Epithelial cell of proximal tubule (primary cell): ENCODE measurements around the gene IFRD2. TPM values are rescaled to one million over a fixed set of nuclear protein-coding genes. Genes with fewer than 3 reads are reported as not detected.
"Not testable (repeated sequence)": the region's sequence is repeated elsewhere in the genome, so short reads cannot be mapped to it uniquely, and the experiment has no call there.

ENCODE experiments used
- DNase-seq: peaks from one replicate; pipeline ENCODE4 v3.0.0-alpha.2; 2011; ENCODE audit warnings: low read depth
- H3K4me3 ChIP-seq: 2 replicates; pipeline ENCODE4 v1.5.1; 2011; ENCODE audit warnings: low read depth, mild to moderate bottlenecking, low read length
- total RNA-seq: library from RNA; depleted of rRNA; stranded (reverse); fragments of >200 nt; gene quantifications from 2 replicates; pipeline ENCODE4 v1.2.3, GENCODE V29; 2015
- TF ChIP-seq, protein P1 (sequence below): conservative IDR thresholded peaks from 2 replicates; pipeline ENCODE4 v1.5.1; 2012; ENCODE audit warnings: low read depth, mild to moderate bottlenecking, low read length

The IFRD2 gene
- total RNA-seq, 1 donor from 2014 or later = 76.6 TPM

DNA sequence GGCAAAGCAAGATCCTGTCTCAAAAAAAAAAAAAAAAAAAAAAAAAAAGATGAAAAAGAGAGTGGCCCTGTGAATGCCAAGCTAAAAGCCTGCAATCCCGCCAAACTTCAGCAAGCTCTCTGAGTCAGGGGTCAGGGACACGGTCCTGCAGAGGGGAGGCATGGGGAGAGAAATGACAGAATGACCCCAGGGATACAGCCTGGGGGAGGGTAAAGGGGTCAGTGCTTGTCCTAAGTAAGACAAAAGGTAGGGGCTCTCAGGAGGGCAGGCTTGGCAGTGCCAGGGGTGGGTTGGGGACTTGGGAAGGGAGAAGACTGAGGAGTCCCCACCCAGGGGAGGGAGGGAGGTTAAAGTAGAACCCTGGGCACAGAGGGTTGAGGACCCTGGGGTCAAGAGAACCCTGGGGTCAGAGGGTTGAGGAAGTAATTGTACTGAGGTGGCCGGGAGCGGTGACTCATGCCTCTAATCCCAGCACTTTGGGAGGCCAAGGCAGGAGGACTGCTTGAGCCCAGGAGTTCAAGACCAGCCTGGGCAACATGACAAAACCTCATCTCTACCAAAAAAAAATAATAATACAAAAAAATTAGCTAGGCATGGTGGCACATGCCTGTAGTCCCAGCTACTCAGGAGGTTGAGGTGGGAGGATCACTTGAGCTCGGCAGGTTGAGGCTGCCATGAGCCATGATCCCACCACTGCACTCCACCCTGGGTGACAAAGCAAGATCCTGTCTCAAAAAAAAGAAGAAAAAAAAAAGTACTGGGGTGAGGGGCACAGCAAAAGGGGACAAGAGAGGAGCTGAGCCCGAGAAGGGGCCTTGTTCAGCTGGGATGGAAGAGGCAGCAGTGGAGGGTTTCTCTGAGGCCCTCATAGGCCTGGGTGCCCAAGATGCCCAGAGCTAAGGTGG is 28.5 kb downstream of the IFRD2 start:
- no peak for DNase-seq
- TF ChIP-seq, protein P1, sequence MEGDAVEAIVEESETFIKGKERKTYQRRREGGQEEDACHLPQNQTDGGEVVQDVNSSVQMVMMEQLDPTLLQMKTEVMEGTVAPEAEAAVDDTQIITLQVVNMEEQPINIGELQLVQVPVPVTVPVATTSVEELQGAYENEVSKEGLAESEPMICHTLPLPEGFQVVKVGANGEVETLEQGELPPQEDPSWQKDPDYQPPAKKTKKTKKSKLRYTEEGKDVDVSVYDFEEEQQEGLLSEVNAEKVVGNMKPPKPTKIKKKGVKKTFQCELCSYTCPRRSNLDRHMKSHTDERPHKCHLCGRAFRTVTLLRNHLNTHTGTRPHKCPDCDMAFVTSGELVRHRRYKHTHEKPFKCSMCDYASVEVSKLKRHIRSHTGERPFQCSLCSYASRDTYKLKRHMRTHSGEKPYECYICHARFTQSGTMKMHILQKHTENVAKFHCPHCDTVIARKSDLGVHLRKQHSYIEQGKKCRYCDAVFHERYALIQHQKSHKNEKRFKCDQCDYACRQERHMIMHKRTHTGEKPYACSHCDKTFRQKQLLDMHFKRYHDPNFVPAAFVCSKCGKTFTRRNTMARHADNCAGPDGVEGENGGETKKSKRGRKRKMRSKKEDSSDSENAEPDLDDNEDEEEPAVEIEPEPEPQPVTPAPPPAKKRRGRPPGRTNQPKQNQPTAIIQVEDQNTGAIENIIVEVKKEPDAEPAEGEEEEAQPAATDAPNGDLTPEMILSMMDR = no peak
- H3K4me3 ChIP-seq = no peak overlapping the region

DNA sequence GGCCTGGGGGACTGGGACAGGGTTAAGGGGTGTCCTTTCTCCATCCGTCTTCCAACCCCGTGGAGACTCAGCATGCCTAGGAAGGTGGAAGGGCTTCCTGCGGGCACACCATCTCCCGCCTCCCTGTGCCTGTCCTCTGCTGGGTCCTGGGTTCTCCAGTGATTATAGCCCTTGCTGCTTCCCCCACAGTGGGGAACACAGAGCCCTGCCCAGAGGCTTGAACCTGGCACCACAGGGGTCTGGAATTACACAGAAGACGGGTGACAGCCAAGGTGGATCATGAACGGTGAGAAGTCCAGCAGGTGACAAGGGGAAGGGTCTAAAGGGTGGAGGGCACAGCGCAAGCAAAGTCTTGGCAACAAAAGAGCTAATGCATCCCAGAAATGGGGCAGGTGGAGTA is 29.5 kb downstream of the IFRD2 start:
- TF ChIP-seq, protein P1 = no peak
- DNase-seq = no peak
- no peak overlapping the region for H3K4me3 ChIP-seq

DNA sequence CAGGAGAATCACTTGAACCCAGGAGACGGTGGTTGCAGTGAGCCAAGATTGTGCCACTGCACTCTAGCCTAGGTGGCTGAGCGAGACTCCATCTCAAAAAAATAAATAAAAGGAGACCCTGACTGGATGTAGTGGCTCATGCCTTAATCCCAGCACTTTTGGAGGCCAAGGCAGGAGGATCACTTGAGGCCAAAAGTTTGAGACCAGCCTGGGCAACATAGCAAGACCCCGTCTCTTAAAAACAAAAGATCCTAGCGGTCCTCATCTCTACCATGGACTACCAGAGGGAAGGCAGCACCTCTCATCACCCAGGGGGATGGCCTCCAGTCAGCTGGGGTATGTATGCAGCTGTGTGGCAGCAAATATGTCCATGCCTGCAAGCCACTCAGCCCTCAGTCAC is 30.0 kb downstream of the IFRD2 start:
- not testable (repeated sequence) for DNase-seq, H3K4me3 ChIP-seq

DNA sequence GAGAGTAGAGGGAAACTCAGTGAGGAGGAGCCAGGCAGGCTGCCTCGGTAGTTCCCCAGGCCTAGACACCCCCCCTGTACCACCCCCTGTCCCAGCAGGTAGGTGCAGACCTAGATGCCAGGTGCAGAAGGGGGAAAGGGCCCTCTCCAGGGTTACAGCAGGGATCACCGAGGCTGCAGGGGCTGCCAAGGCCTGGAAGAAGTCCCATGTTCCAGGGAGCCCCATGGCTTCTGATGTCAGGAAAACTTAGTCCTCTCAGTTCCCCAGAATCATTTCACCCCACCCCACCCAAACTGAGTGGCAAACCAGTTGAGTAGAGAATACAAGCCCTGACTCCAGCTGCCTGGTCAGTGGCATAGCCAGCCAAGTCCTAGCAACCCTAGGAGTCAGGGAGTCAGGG is 30.7 kb downstream of the IFRD2 start:
- no peak for DNase-seq
- no peak overlapping the region for H3K4me3 ChIP-seq
- TF ChIP-seq, protein P1 = no peak

DNA sequence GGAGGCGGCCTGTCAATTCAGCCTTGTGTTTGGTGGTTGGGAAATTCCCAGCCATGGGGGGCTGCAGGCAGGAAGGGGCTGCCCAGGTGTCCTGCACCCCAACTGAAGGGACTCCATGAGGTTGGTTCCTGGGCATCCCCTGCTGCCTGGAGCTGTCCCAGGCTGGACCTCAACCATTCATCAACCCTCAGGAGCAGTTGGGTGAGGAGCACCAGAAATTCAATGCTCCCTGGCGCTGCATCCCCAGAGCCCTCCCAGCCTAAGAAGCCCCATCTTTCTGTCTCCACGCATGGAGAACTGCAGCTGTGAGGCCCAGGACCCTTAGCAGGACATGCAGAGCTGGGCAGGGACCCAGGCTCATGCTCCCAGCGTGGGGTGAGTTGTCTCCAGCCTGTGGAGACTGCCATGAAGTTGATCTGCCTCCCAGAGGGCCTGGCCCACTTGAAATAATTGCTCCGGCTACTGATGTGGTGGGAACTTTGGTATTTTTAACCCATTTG is 31.2 kb downstream of the IFRD2 start:
- no peak for DNase-seq
- TF ChIP-seq, protein P1 = no peak
- H3K4me3 ChIP-seq = peak overlapping the region; percentile 61

DNA sequence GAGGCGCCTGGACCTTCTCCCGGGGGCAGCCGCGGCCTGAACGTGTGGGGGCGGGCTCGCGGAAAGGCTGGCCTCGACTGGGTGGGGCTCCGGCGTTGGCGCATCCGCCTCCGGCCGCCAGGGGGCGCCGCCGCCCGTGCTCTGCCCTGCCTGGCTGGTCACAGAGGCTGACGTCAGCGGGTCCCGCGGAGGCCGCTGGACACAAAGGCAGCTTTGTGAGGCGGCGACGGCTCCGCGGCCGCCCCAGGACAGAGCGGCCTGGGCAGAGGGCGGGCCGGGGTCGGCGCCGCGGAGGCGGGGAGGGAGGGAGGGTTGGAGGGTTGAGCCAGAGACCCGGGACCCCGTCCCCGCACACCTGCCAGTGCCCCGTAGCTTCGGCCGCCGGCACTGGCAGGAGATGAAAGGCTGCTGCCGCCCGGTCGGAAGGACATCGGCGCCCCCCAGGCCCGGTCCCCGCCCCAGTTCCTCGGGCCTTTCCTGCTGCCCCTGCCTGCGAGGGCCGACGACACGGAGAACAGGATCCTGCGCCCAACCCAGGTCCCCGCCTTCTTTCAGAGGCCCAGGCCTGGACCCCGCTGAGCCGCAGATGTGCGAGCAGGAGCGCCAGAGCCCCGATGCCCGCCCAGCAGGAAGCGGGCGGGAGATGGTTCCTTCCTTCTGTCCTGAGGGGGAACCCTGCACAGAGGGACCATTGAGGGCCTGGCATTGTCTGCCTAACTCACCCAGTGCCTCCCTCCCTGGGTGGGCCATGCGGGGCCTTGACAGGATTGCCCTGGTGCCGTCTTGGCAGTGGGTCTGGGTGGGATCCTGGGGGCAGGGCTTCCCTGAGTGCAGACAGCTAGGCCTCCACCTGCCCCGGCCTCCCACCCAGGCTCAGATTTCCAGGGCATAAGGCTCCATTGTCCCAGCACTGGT is 31.9 kb downstream of the IFRD2 start:
- H3K4me3 ChIP-seq = peak overlapping the region; percentile 61
- no peak for DNase-seq
- TF ChIP-seq, protein P1 = peak; percentile 82

DNA sequence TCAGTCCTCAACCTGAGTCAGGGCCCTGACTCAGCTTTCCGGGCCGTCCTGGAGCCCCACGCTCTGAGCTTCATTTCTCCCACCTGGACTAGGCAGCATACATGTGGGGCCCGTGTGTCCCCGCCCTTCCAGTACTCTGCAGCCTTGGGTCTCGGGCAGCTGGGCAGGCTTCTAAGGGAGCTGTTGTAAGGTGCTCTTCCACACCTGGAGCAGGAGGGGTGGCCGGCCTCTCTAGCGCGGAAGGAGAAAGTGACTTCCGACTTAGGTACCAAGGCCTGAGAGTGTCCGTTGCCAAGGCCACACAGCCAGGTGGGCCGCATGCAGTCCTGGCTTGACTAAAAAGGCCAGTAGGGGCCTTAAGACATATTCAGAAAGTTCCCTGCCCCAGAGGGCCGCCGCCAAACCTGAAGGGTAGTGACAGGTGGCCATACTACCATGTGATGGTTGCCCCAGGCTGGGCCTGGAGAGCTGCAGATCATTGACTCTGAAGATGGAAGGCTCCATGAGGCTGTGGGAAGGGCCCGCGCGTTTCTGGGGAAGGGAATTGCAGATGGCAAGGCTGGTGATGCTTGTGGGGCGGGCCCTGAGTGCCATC is 32.7 kb downstream of the IFRD2 start:
- TF ChIP-seq, protein P1 = no peak
- no peak for DNase-seq
- no peak overlapping the region for H3K4me3 ChIP-seq
